Measurements from ENCODE around the gene AQP12A. TPM values are rescaled to one million over a fixed set of nuclear protein-coding genes. Genes with fewer than 3 reads are reported as not detected.

Gene AQP12A
- total and polyA plus RNA-seq, 12 donors = not detected

- no peak for DNase-seq
- intact Hi-C loops (cut with DNase I) = loop anchor here (5.0 to 10.0 kb wide), 2 partner anchors 189 to 191 kb away; no protein-coding TSS in a partner anchor
- H3K36me3 ChIP-seq (replicated peaks in 1 of 2) = no peaks in the 10 kb centered on the region
- H3K4me1 ChIP-seq (replicated peaks in 1 of 2) = no peaks in the 10 kb centered on the region
- no peak overlapping the region for H3K27ac ChIP-seq
- H3K4me3 ChIP-seq = no peak overlapping the region
- TF ChIP-seq CTCF (IDR thresholded peaks at IDR 0.05) (no peak), POLR2A (IDR thresholded peaks at IDR 0.05) (no peak)
- no peaks in the 10 kb centered on the region for H3K9me3 ChIP-seq (replicated peaks in 1 of 3)
- H3K27me3 ChIP-seq = peaks cover 21% of the 10 kb centered on the region
- WGBS, 4 donors = 54 to 73% (median 64%) methylated on average over 10 to 18 of the region's 18 CpGs
Observed at GRCh38 chr2:240703417-240704341, 12.0 kb downstream of the AQP12A start.

- WGBS, 4 donors = 63 to 74% (median 67%) methylated on average over 17 to 19 of the region's 19 CpGs
- Histone ChIP-seq H3K9me3 (replicated peaks in 1 of 3) (no peaks in the 10 kb centered on the region), H3K27ac (no peak overlapping the region), H3K4me3 (no peak overlapping the region), H3K4me1 (replicated peaks in 1 of 2) (no peaks in the 10 kb centered on the region), H3K36me3 (replicated peaks in 1 of 2) (no peaks in the 10 kb centered on the region), H3K27me3 (peaks cover 21% of the 10 kb centered on the region)
- intact Hi-C loops (cut with DNase I) = loop anchor here (5.0 to 10.0 kb wide), 2 partner anchors 190 to 192 kb away; no protein-coding TSS in a partner anchor
- no peak for DNase-seq
- no peak for TF ChIP-seq POLR2A (IDR thresholded peaks at IDR 0.05)
- TF ChIP-seq CTCF (IDR thresholded peaks at IDR 0.05) = no peak
Observed at GRCh38 chr2:240704651-240705050, 13.0 kb downstream of the AQP12A start.

GRCh38 chr2:240705204-240705791 lies 13.6 kb downstream of the AQP12A start:
- H3K4me1 ChIP-seq (replicated peaks in 1 of 2) = no peaks in the 10 kb centered on the region
- WGBS, 4 donors = 71 to 75% (median 73%) methylated on average over 12 of the region's 12 CpGs
- H3K9me3 ChIP-seq (replicated peaks in 1 of 3) = no peaks in the 10 kb centered on the region
- H3K36me3 ChIP-seq (replicated peaks in 1 of 2) = no peaks in the 10 kb centered on the region
- H3K27ac ChIP-seq = no peak overlapping the region
- intact Hi-C loops (cut with DNase I) = loop anchor here in 1 of 2 donors (10.0 kb wide), 1 partner anchor 190 kb away; no protein-coding TSS in a partner anchor
- peak in 1 of 7 donors; percentile 14 for DNase-seq
- TF ChIP-seq POLR2A (IDR thresholded peaks at IDR 0.05) (no peak), CTCF (IDR thresholded peaks at IDR 0.05) (no peak)
- peaks cover 21% of the 10 kb centered on the region for H3K27me3 ChIP-seq
- no peak overlapping the region for H3K4me3 ChIP-seq

- DNase-seq = no peak
- Histone ChIP-seq H3K36me3 (replicated peaks in 1 of 2) (no peaks in the 10 kb centered on the region), H3K27ac (no peak overlapping the region), H3K4me1 (replicated peaks in 1 of 2) (no peaks in the 10 kb centered on the region), H3K27me3 (peaks cover 15% of the 10 kb centered on the region), H3K9me3 (replicated peaks in 1 of 3) (no peaks in the 10 kb centered on the region), H3K4me3 (no peak overlapping the region)
- intact Hi-C loops (cut with DNase I) = loop anchor here in 1 of 2 donors (10.0 kb wide), 1 partner anchor 192 kb away; no protein-coding TSS in a partner anchor
- whole genome bisulfite sequencing, 4 donors = 69 to 79% (median 73%) methylated on average over 14 to 15 of the region's 15 CpGs
- no peak for TF ChIP-seq POLR2A (IDR thresholded peaks at IDR 0.05)
- no peak for TF ChIP-seq CTCF (IDR thresholded peaks at IDR 0.05)
Observed at GRCh38 chr2:240707043-240707756, 15.5 kb downstream of the AQP12A start.

Measured in adrenal gland (tissue), 12 donors.